ENCODE measurements around the gene EMC7. TPM values are rescaled to one million over a fixed set of nuclear protein-coding genes. Genes with fewer than 3 reads are reported as not detected.

EMC7 gene
- total and polyA plus RNA-seq, 9 of the 15 experiments (the other 6 are each of a cell fraction or from before 2014, with no cell fraction given) = 25.8 to 92.8 (median 49.7) TPM

- TF ChIP-seq PRPF4 (IDR thresholded peaks at IDR 0.05; ENCODE audit: insufficient read depth, low read depth, low read length, poor library complexity, severe bottlenecking) = no peak
- no peak for TF ChIP-seq ZNF609 (CRISPR knock-in tag; IDR thresholded peaks at IDR 0.05; ENCODE audit: borderline replicate concordance)
These were observed 688 bp upstream of the EMC7 start (continued) for GRCh38 chr15:34102175-34102925.

- BruUV-seq (replicated peaks) = no TSS peak
- in situ Hi-C loops (cut with MboI) = loop anchor here (5.0 kb wide), 1 partner anchor 112 kb away; the partner anchor contains the start of gene KATNBL1
- peaks cover 56% of the 10 kb centered on the region for H3K79me2 ChIP-seq (ENCODE audit: control insufficient read depth, insufficient read depth, low read length)
These were observed 1.7 kb downstream of the EMC7 start for GRCh38 chr15:34099914-34100313.

More at GRCh38 chr15:34099914-34100313, 1.7 kb downstream of the EMC7 start:
- Histone ChIP-seq H3K9me1 (ENCODE audit: control insufficient read depth, insufficient read depth, low read length) (no peaks in the 10 kb centered on the region), H3K4me2 (ENCODE audit: insufficient read depth, low read length) (peak overlapping the region; percentile 97; the same call in 1 of the 2 replicates), H3K27ac (ENCODE audit: extremely low read depth, low read depth, low read length) (no peak overlapping the region), H3K9me3 (replicated peaks; ENCODE audit: control insufficient read depth, insufficient read depth, low read depth, low read length) (no peaks in the 10 kb centered on the region; the same call in 1 of the 2 replicates), H3K4me1 (replicated peaks in 1 of 2; ENCODE audit: control insufficient read depth in 2 of 2, insufficient read depth in 2 of 2, low read length in 2 of 2) (peaks cover 0 to 3% of the 10 kb centered on the region in 2 experiments; a peak in 1 of 5 replicates), H2AFZ (ENCODE audit: low read depth, low read length) (no peak overlapping the region), H3K27me3 (ENCODE audit: control insufficient read depth in 2 of 2, insufficient read depth in 2 of 2, low read length in 2 of 2) (no peaks in the 10 kb centered on the region), H4K20me1 (replicated peaks; ENCODE audit: control insufficient read depth, insufficient read depth, low read length) (no peaks in the 10 kb centered on the region), H3K9ac (ENCODE audit: insufficient read depth in 1 of 2, low read depth in 2 of 2, low read length in 2 of 2) (0 out of 4 replicates have a peak overlapping the region, but pooled peaks of 1 of the 2 experiments have one; percentile 92), H3K4me3 (no peak overlapping the region), H3K36me3 (ENCODE audit: control insufficient read depth, insufficient read depth, low read length) (peaks cover 28% of the 10 kb centered on the region)
- 87% methylated on average over 5 of the region's 5 CpGs for WGBS (ENCODE audit: insufficient coverage, low coverage, missing lambda C conversion rate)
- no peak for FAIRE-seq
- CTCF ChIA-PET (ENCODE audit: low intra/inter-chr PET ratio) = no interaction called here
- intact Hi-C loops (cut with micrococcal nuclease) = no loop called here
- POLR2A ChIA-PET = interaction anchor here (1.1 kb wide), 1 partner anchor 27 kb away, joined by 4 read pairs; no protein-coding TSS in a partner anchor
- TF ChIP-seq ELF1 (tag; IDR thresholded peaks at IDR 0.05) = no peak
- TF ChIP-seq PHB2 (IDR thresholded peaks at IDR 0.05; ENCODE audit: low read depth) = no peak
- no peak for TF ChIP-seq ZNF696 (CRISPR knock-in tag; conservative IDR thresholded peaks at IDR 0.05)
- TF ChIP-seq CAMTA2 (CRISPR knock-in tag; conservative IDR thresholded peaks at IDR 0.05) = no peak
- TF ChIP-seq ZNF121 (CRISPR knock-in tag; conservative IDR thresholded peaks at IDR 0.05) = peak; percentile 79
- TF ChIP-seq RBM25 (IDR thresholded peaks at IDR 0.05; ENCODE audit: low read depth, low read length, severe bottlenecking) = peak; percentile 10
- no peak for DNase-seq (ENCODE audit: extremely low read depth in 1 of 4, low spot score in 3 of 4)
- ATAC-seq = no peak

All from K562 (cell line).